ENCODE measurements around the gene TFRC. TPM values are rescaled to one million over a fixed set of nuclear protein-coding genes. Genes with fewer than 3 reads are reported as not detected.

TFRC gene
- total RNA-seq, 6 donors from 2014 or later = 66.0 to 323 (median 234) TPM

GRCh38 chr3:196016485-196016884 lies 65.4 kb downstream of the TFRC start:
- Histone ChIP-seq H3K27me3 (no peaks in the 10 kb centered on the region), H3K36me3 (no peaks in the 10 kb centered on the region), H3K27ac (no peak overlapping the region), H3K9me3 (no peaks in the 10 kb centered on the region), H3K4me3 (no peak overlapping the region), H3K4me1 (no peaks in the 10 kb centered on the region)
- DNase-seq (no peak), ATAC-seq (ENCODE audit: low FRiP score in 2 of 2) (no peak)
- WGBS, 2 donors = 73 to 75% methylated on average over 2 of the region's 2 CpGs
- no peak for TF ChIP-seq EP300 (IDR thresholded peaks at IDR 0.05)
- no peak for TF ChIP-seq POLR2AphosphoS5 (IDR thresholded peaks at IDR 0.05)
- no peak for TF ChIP-seq POLR2A (IDR thresholded peaks at IDR 0.05)
- TF ChIP-seq CTCF (IDR thresholded peaks at IDR 0.05) = no peak

GRCh38 chr3:196016059-196016458 lies 65.8 kb downstream of the TFRC start:
- no peak for TF ChIP-seq POLR2A (IDR thresholded peaks at IDR 0.05)
- TF ChIP-seq EP300 (IDR thresholded peaks at IDR 0.05) = no peak
- no peak for TF ChIP-seq CTCF (IDR thresholded peaks at IDR 0.05)
- no peak for TF ChIP-seq POLR2AphosphoS5 (IDR thresholded peaks at IDR 0.05)
- Histone ChIP-seq H3K4me1 (no peaks in the 10 kb centered on the region), H3K27ac (no peak overlapping the region), H3K27me3 (no peaks in the 10 kb centered on the region), H3K9me3 (no peaks in the 10 kb centered on the region), H3K36me3 (no peaks in the 10 kb centered on the region), H3K4me3 (no peak overlapping the region)
- DNase-seq (no peak), ATAC-seq (ENCODE audit: low FRiP score in 2 of 2) (no peak)
- 97 to 98% methylated on average over 1 of the region's 1 CpG for WGBS, 2 donors

- Histone ChIP-seq H3K27ac (no peak overlapping the region), H3K4me3 (no peak overlapping the region), H3K36me3 (no peaks in the 10 kb centered on the region), H3K27me3 (no peaks in the 10 kb centered on the region), H3K4me1 (no peaks in the 10 kb centered on the region), H3K9me3 (no peaks in the 10 kb centered on the region)
- DNase-seq (peak in 1 of 2 donors; percentile 15), ATAC-seq (ENCODE audit: low FRiP score in 2 of 2) (no peak)
- TF ChIP-seq CTCF (IDR thresholded peaks at IDR 0.05) = no peak
- WGBS, 2 donors = 81 to 84% methylated on average over 15 of the region's 15 CpGs
These were observed 68.1 kb downstream of the TFRC start for GRCh38 chr3:196013587-196014487.

DNA sequence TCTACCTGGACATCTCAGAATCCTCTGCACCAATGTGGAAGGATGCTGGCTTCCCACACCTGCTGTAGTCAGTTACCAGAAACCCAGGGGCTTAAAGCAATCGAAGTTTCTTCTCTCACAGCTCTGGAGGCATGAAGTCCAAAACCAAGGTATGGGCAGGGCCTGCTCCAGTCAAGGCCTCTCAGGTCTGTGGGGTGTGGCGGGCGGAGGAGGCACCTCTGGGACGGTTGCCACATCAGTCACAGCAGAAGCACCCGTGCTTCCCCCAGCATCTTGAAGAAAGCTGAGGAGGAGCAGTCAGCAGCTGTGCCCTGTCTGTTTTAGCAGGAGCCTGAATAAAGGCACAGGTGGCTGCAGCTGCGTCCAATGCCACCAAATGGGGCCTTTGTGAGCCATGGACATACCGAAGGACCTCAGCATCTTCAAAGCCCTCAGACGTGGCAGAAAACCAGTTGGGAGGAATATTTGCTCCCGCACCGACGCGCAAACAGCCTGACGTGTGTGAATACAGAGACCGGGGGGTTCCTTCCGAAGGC lies 68.9 kb downstream of the TFRC start:
- Histone ChIP-seq H3K9me3 (no peaks in the 10 kb centered on the region), H3K27me3 (no peaks in the 10 kb centered on the region), H3K36me3 (no peaks in the 10 kb centered on the region), H3K4me3 (no peak overlapping the region), H3K27ac (no peak overlapping the region), H3K4me1 (no peaks in the 10 kb centered on the region)
- peak in 1 of 2 donors; percentile 29 for DNase-seq
- TF ChIP-seq POLR2A (IDR thresholded peaks at IDR 0.05) = no peak
- no peak for TF ChIP-seq CTCF (IDR thresholded peaks at IDR 0.05)
- no peak for TF ChIP-seq EP300 (IDR thresholded peaks at IDR 0.05)
- 87 to 91% methylated on average over 11 to 15 of the region's 15 CpGs for WGBS, 2 donors
- ATAC-seq (ENCODE audit: low FRiP score in 2 of 2) = no peak

GRCh38 chr3:196012481-196012880 lies 69.4 kb downstream of the TFRC start:
- Histone ChIP-seq H3K4me3 (no peak overlapping the region), H3K4me1 (no peaks in the 10 kb centered on the region), H3K9me3 (no peaks in the 10 kb centered on the region), H3K27ac (no peak overlapping the region), H3K36me3 (no peaks in the 10 kb centered on the region), H3K27me3 (no peaks in the 10 kb centered on the region)
- no peak for DNase-seq
- no peak for ATAC-seq (ENCODE audit: low FRiP score in 2 of 2)
- no peak for TF ChIP-seq EP300 (IDR thresholded peaks at IDR 0.05)
- no peak for TF ChIP-seq CTCF (IDR thresholded peaks at IDR 0.05)
- TF ChIP-seq POLR2AphosphoS5 (IDR thresholded peaks at IDR 0.05) = no peak
- no peak for TF ChIP-seq POLR2A (IDR thresholded peaks at IDR 0.05)
- WGBS, 2 donors = 59 to 64% methylated on average over 4 of the region's 4 CpGs

Measured in upper lobe of left lung (tissue), 6 donors.